Fibroblast of pulmonary artery (primary cell): ENCODE measurements around the gene PPHLN1.

ENCODE experiments used
- DNase-seq: peaks from one replicate; pipeline ENCODE4 v3.0.0-alpha.2; 2010; ENCODE audit warnings: low read depth
- H3K4me3 ChIP-seq: replicated peaks from 2 replicates; pipeline ENCODE4 v1.5.1; 2011; ENCODE audit warnings: low read depth, mild to moderate bottlenecking, control low read depth, low read length, moderate library complexity
- CTCF ChIP-seq: IDR thresholded peaks from 2 replicates; pipeline ENCODE4 v1.5.1; 2011; ENCODE audit warnings: mild to moderate bottlenecking, control low read depth, low read length, inconsistent platforms; ENCODE audit errors: missing control alignments

The PPHLN1 gene

GRCh38 chr12:42432517-42433140 is 106.7 kb downstream of the PPHLN1 start:
- H3K4me3 ChIP-seq: no peak overlapping the region
- DNase-seq: no peak
- TF ChIP-seq CTCF: no peak

- TF ChIP-seq CTCF: no peak
- no peak for DNase-seq
- no peak overlapping the region for H3K4me3 ChIP-seq
These were observed 114.6 kb downstream of the PPHLN1 start for GRCh38 chr12:42440608-42441007.

- no peak for DNase-seq
- no peak for TF ChIP-seq CTCF
- H3K4me3 ChIP-seq: no peak overlapping the region
These were observed 116.4 kb downstream of the PPHLN1 start for GRCh38 chr12:42442311-42442759.

GRCh38 chr12:42442888-42443287 is 116.9 kb downstream of the PPHLN1 start:
- no peak overlapping the region for H3K4me3 ChIP-seq
- no peak for TF ChIP-seq CTCF
- no peak for DNase-seq

GRCh38 chr12:42444192-42444943 is 118.4 kb downstream of the PPHLN1 start:
- no peak overlapping the region for H3K4me3 ChIP-seq
- TF ChIP-seq CTCF: no peak
- DNase-seq: no peak

GRCh38 chr12:42445891-42446290 is 119.9 kb downstream of the PPHLN1 start:
- DNase-seq: no peak
- no peak for TF ChIP-seq CTCF
- H3K4me3 ChIP-seq: no peak overlapping the region
